Heart left ventricle (tissue), 16 donors: Measurements from ENCODE around the gene RBM44. TPM values are rescaled to one million over a fixed set of nuclear protein-coding genes. Genes with fewer than 3 reads are reported as not detected.

ENCODE experiments used
- ATAC-seq, 4 donors: fragments of 200-7000 bp; cut with Tn5 transposase; one replicate each; pipeline ENCODE4 v1.9.1; 2020 to 2022; ENCODE audit warnings: moderate library complexity in 4 of 4, mild to moderate bottlenecking in 3 of 4, moderate number of reproducible peaks in 1 of 4
- DNase-seq, 5 donors: peaks; one replicate each; pipeline ENCODE4 v3.0.0-alpha.2; 2020
- H3K27ac ChIP-seq, 12 donors: fragments of 200-600 bp; sonication (generic) in 4 of 12; one replicate each; pipeline versions ENCODE4 v1.5.0 to v1.8.0; 2016 to 2022; ENCODE audit warnings: mild to moderate bottlenecking in 2 of 12
- H3K27me3 ChIP-seq, 9 donors: fragments of 200-600 bp; sonication (generic) in 2 of 9; one replicate each; pipeline versions ENCODE4 v1.5.1 to v1.8.0; 2016 to 2022; ENCODE audit warnings: mild to moderate bottlenecking in 3 of 9
- H3K36me3 ChIP-seq, 9 donors: fragments of 200-600 bp; sonication (generic) in 2 of 9; one replicate each; pipeline versions ENCODE4 v1.5.0 to v1.8.0; 2018 to 2022; ENCODE audit warnings: mild to moderate bottlenecking in 2 of 9
- H3K4me1 ChIP-seq, 12 donors: fragments of 200-600 bp; sonication (generic) in 4 of 12; one replicate each; pipeline versions ENCODE4 v1.5.0 to v1.8.0; 2016 to 2022; ENCODE audit warnings: mild to moderate bottlenecking in 3 of 12
- H3K4me3 ChIP-seq, 12 donors: fragments of 200-600 bp; sonication (generic) in 4 of 12; one replicate each; pipeline versions ENCODE4 v1.5.0 to v1.8.0; 2017 to 2022; ENCODE audit warnings: mild to moderate bottlenecking in 9 of 12, moderate library complexity in 4 of 12
- H3K9me3 ChIP-seq, 12 donors: fragments of 200-600 bp; sonication (generic) in 4 of 12; one replicate each; pipeline versions ENCODE4 v1.5.0 to v1.8.0; 2016 to 2022; ENCODE audit warnings: mild to moderate bottlenecking in 1 of 12
- POLR2A ChIP-seq, 2 donors: fragments of 450-650 bp; IDR thresholded peaks; one replicate each; pipeline ENCODE4 v1.6.1; 2017; ENCODE audit warnings: antibody characterized with exemption in 2 of 2, mild to moderate bottlenecking in 2 of 2, moderate library complexity in 2 of 2
- WGBS, 4 donors: extraction: QIAGEN DNeasy Blood & Tissue Kit in 2 of 4; methylation state at CpG; one replicate each; pipeline versions ENCODE4 v1.1.5 to v1.1.7; 2013 to 2018; 5-methylcytosine and 5-hydroxymethylcytosine counted together
- intact Hi-C, 10 donors: fragments of 100-400 bp; cut with DNase I; formaldehyde crosslinking; loops; one replicate each; pipeline versions ENCODE4 v1.11.1 to v1.14.2; 2022
- polyA plus RNA-seq, 2 donors: library from polyadenylated mRNA; stranded (reverse); fragments of 200-250 nt; gene quantifications; one replicate each; pipeline ENCODE4 v1.2.3, GENCODE V29; 2013
- total RNA-seq, 9 donors: library from RNA; depleted of rRNA in 2 of 9; stranded (reverse); fragments of >200 nt in 2 of 9; fragmentation: NEBNext Ultra II Directional in 3 of 9; extraction: Animal tissue kit (Norgen Biotek cat#: 25700) in 3 of 9; gene quantifications; one replicate each; pipeline versions ENCODE4 v1.1.0 to v1.2.4, GENCODE V29; 2016 to 2023
- TF ChIP-seq, protein P1 (sequence below), 12 donors: fragments of 200-600 bp; sonication (generic) in 4 of 12; IDR thresholded peaks; one replicate each; pipeline versions ENCODE4 v1.5.0 to v1.8.0; 2018 to 2022; ENCODE audit warnings: antibody characterized with exemption in 12 of 12, mild to moderate bottlenecking in 5 of 12
- donor health status: ischemic (EF 13 %, LVEDD 7.1; RV severe dilation, severe dysfunction).
- donor health status: healthy with polysubstance abuse.
- donor health status: DM: no; HTN: yes; CAD: no.
- donor health status: DM: no; HTN: no; CAD: no.
- donor health status: ischemic (EF 25% LVEDD 6.9; RV normal size, moderate dysfunction).
- donor health status: ischemic (EF 25% LVEDD 5.7; RV mildly dilated, moderate dysfunction).
- donor health status: healthy.
- donor health status: DM: yes; HTN: yes; CAD: no.
- donor health status: ischemic (EF 35%, LVEDD 5.7; RV mildly dilated, moderate dysfunction).
- donor health status: nonischemic (EF 11% LVEDD 7.7; RV severe dilation, severe dysfunction).
- donor health status: DM: yes; HTN: yes; CAD: no.
- donor health status: PGD.
- donor health status: ischemic (EF 29% LVEDD 5.4; RV normal size, mild dysfunction).
- donor health status: nonischemic (EF 23%, LVEDD 6.1; RV moderate dilation, normal function).

RBM44 gene
- total and polyA plus RNA-seq, 11 donors = 0.16 to 0.94 (median 0.44) TPM

- no peak overlapping the region for H3K27ac ChIP-seq
Measured at GRCh38 chr2:237857791-237858190, 59.2 kb downstream of the RBM44 start.

DNA sequence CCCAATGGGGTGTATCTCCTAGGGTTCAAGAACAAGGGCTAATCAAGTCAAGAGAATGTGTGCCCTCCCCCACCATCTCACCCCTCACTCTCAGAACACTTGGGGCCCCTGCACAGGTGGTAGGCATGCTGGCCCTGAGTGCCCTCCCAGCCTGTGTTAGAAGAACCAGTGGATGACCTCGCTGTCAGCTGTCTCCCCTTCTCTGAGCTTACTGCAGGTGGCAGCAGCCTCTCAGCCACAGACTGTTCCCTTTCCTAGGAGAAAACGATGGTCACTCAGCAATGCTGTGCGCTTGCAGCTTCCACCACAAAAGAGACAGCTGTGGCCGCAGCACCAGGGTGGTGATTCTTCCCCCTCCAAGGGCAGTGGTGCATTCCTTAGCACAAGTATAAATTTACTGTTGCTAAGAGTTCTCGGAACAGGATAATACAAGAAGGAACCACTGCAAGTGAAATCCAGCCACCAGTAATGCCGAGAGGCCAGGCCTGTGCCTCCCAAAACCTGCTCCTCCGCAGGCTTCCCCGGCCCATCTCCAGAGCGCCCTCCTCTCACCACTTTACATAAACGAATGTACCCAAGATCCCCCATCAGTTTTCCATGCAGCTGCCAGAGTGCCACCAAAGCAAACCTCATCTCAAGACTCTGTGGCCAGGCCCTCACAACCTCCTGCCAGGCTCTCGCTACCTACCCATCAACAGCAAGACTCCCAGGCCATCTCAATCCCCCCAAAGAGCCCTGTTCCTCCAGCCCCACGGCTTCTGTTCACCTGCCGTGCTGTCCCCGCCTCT, 59.9 kb downstream of the RBM44 start:
- 43 to 47% (median 45%) methylated on average over 14 of the region's 14 CpGs for WGBS, 4 donors
- Histone ChIP-seq H3K4me1 (peaks cover 0 to 33% (median 10%) of the 10 kb centered on the region in 12 donors), H3K27me3 (peaks cover 0 to 32% (median 0%) of the 10 kb centered on the region in 9 donors), H3K4me3 (peak overlapping the region in 8 of 12 donors; percentile 51 to 71 (median 62)), H3K27ac (peak overlapping the region in 11 of 12 donors; percentile 79 to 97 (median 90)), H3K9me3 (no peaks in the 10 kb centered on the region), H3K36me3 (no peaks in the 10 kb centered on the region)
- peak; percentile 77 to 85 (median 81) for ATAC-seq
- DNase-seq = peak; percentile 65 to 80 (median 67)
- no peak for TF ChIP-seq POLR2A (IDR thresholded peaks at IDR 0.05)
- TF ChIP-seq, protein P1, sequence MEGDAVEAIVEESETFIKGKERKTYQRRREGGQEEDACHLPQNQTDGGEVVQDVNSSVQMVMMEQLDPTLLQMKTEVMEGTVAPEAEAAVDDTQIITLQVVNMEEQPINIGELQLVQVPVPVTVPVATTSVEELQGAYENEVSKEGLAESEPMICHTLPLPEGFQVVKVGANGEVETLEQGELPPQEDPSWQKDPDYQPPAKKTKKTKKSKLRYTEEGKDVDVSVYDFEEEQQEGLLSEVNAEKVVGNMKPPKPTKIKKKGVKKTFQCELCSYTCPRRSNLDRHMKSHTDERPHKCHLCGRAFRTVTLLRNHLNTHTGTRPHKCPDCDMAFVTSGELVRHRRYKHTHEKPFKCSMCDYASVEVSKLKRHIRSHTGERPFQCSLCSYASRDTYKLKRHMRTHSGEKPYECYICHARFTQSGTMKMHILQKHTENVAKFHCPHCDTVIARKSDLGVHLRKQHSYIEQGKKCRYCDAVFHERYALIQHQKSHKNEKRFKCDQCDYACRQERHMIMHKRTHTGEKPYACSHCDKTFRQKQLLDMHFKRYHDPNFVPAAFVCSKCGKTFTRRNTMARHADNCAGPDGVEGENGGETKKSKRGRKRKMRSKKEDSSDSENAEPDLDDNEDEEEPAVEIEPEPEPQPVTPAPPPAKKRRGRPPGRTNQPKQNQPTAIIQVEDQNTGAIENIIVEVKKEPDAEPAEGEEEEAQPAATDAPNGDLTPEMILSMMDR (IDR thresholded peaks at IDR 0.05) = peak; percentile 61 to 78 (median 71)
- intact Hi-C loops = loop anchor here (1.0 to 10.0 kb wide), 15 partner anchors 28 to 406 kb away; partner anchors contain the start of genes ESPNL (in 1 of the 10), KLHL30 (in 1 of the 10), SCLY (in 1 of the 10) and UBE2F (in 1 of the 10)

More at GRCh38 chr2:237857791-237858190, 59.2 kb downstream of the RBM44 start:
- no peaks in the 10 kb centered on the region for H3K36me3 ChIP-seq
- 78 to 90% (median 82%) methylated on average over 8 of the region's 8 CpGs for WGBS, 4 donors
- no peak for TF ChIP-seq POLR2A (IDR thresholded peaks at IDR 0.05)
- TF ChIP-seq, protein P1 (IDR thresholded peaks at IDR 0.05) = no peak
- intact Hi-C loops = loop anchor here (1.0 to 10.0 kb wide), 15 partner anchors 109 to 407 kb away; partner anchors contain the start of genes UBE2F (in 2 of the 10), ESPNL (in 1 of the 10), KLHL30 (in 1 of the 10) and SCLY (in 1 of the 10)
- H3K9me3 ChIP-seq = no peaks in the 10 kb centered on the region
- peaks cover 0 to 26% (median 8%) of the 10 kb centered on the region in 12 donors for H3K4me1 ChIP-seq
- ATAC-seq = no peak
- no peak overlapping the region for H3K4me3 ChIP-seq
- H3K27me3 ChIP-seq = peaks cover 0 to 32% (median 0%) of the 10 kb centered on the region in 9 donors
- DNase-seq = no peak

DNA sequence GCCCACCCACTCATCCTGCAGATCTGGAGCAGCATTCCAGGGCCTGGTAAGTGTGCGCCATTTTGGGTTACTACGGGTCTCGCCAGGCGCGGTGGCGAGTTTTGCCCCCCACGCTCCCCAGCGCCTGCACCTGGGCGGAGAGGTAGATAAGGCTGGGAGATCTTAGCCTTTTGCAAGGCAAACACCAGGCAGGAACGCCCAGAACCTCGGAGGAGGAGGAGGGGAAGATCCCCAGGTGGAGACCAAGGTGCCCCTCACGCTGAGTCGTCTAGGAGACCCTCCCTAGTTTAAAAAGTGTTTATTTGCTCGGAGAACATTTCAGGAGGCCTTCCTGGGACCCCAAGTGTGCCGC, 60.5 kb downstream of the RBM44 start:
- peaks cover 0 to 32% (median 0%) of the 10 kb centered on the region in 9 donors for H3K27me3 ChIP-seq
- ATAC-seq (no peak), DNase-seq (peak in 1 of 5 donors; percentile 55)
- intact Hi-C loops = loop anchor here in 9 of 10 donors (1.0 to 10.0 kb wide), 13 partner anchors 27 to 406 kb away; partner anchors contain the start of genes ESPNL (in 1 of the 9), KLHL30 (in 1 of the 9), SCLY (in 1 of the 9) and UBE2F (in 1 of the 9)
- H3K9me3 ChIP-seq = no peaks in the 10 kb centered on the region
- WGBS, 4 donors = 41 to 48% (median 44%) methylated on average over 13 to 15 of the region's 15 CpGs
- H3K4me1 ChIP-seq = peaks cover 0 to 37% (median 10%) of the 10 kb centered on the region in 12 donors
- H3K27ac ChIP-seq = peak overlapping the region; percentile 79 to 97 (median 88)
- TF ChIP-seq, protein P1 (IDR thresholded peaks at IDR 0.05) = no peak
- H3K36me3 ChIP-seq = no peaks in the 10 kb centered on the region
- H3K4me3 ChIP-seq = peak overlapping the region; percentile 14 to 71 (median 58)
